HCT116 (cell line): Measurements from ENCODE around the gene PCTP. TPM values are rescaled to one million over a fixed set of nuclear protein-coding genes. Genes with fewer than 3 reads are reported as not detected.

Experiments used
- ATAC-seq: fragments of 200-7000 bp; cut with Tn5 transposase; 2 replicates; pipeline ENCODE4 v1.9.1; 2020; ENCODE audit warnings: mild to moderate bottlenecking, moderate library complexity
- BruUV-seq: library from RNA; stranded (reverse); fragments of 400-500 nt; replicated peaks from 2 replicates; lab custom pipeline; 2021; lab: Mats Ljungman, UMichigan
- CTCF ChIA-PET: fragments of 300-600 bp; sonication (Branson Sonifier 250); formaldehyde crosslinking; loops from one replicate; lab custom pipeline; 2021; ENCODE audit warnings: antibody characterized with exemption; lab: Charles Lee
- POLR2A ChIA-PET: fragments of 300-600, 350-600 bp; sonication (Branson Sonifier 250); formaldehyde crosslinking; loops from one replicate; lab custom pipeline; 2021; ENCODE audit warnings: antibody characterized with exemption; lab: Charles Lee
- RAD21 ChIA-PET, 2 experiments: fragments of 300-600 bp; sonication (Branson Sonifier 250); formaldehyde crosslinking; loops; one replicate each; lab custom pipeline; 2023; ENCODE audit warnings: low total read pairs in 2 of 2; ENCODE audit not compliant: uncharacterized antibody in 2 of 2, unreplicated experiment in 2 of 2, low non-redundant PET in 1 of 2; lab: Charles Lee
- DNase-seq: peaks from one replicate; pipeline ENCODE4 v3.0.0-alpha.2; 2010; ENCODE audit warnings: low read depth, low spot score
- H2AFZ ChIP-seq: fragments of 200-600 bp; shearing (Covaris generic), sonication (generic); 2 replicates; pipeline ENCODE4 v1.6.1; 2017; ENCODE audit warnings: low read depth, mixed run types, mixed read lengths, antibody characterized with exemption, low read length; ENCODE audit not compliant: poor library complexity, severe bottlenecking
- H3K27ac ChIP-seq: 2 replicates; pipeline ENCODE4 v1.5.1; 2012; ENCODE audit warnings: low read depth, low read length
- H3K27me3 ChIP-seq: fragments of 200-600 bp; sonication (generic); 2 replicates; pipeline ENCODE4 v1.6.1; 2016; ENCODE audit warnings: mixed run types, low read length, mixed read lengths; ENCODE audit not compliant: insufficient read depth
- H3K36me3 ChIP-seq, 2 experiments: fragments of 200-500 bp in 1 of 2; fragments of 200-600 bp in 1 of 2; sonication (Bioruptor generic) in 1 of 2; sonication (generic) in 1 of 2; 2 replicates each; pipeline versions ENCODE4 v1.5.1 to v1.6.1; 2014 to 2016; ENCODE audit warnings: low read length in 2 of 2, inconsistent platforms in 1 of 2, mixed read lengths in 1 of 2, mixed run types in 1 of 2; ENCODE audit not compliant: insufficient read depth in 2 of 2, control insufficient read depth in 1 of 2
- H3K4me1 ChIP-seq, 2 experiments: fragments of 200-600 bp in 1 of 2; sonication (generic) in 1 of 2; 2 replicates each; pipeline versions ENCODE4 v1.5.1 to v1.6.1; 2012 to 2017; ENCODE audit warnings: low read length in 2 of 2, inconsistent platforms in 1 of 2, mild to moderate bottlenecking in 1 of 2, mixed read lengths in 1 of 2, mixed run types in 1 of 2, moderate library complexity in 1 of 2; ENCODE audit not compliant: insufficient read depth in 2 of 2, control insufficient read depth in 1 of 2
- H3K4me2 ChIP-seq: fragments of 200-600 bp; sonication (generic); 2 replicates; pipeline ENCODE4 v1.6.1; 2017; ENCODE audit warnings: mixed run types, low read length, mixed read lengths
- H3K4me3 ChIP-seq, 2 experiments: fragments of 200-600 bp in 1 of 2; sonication (generic) in 1 of 2; replicated peaks in 1 of 2; 2 replicates each; pipeline ENCODE4 v1.5.1; 2011 to 2016; ENCODE audit warnings: low read length in 2 of 2, control low read depth in 1 of 2, low read depth in 1 of 2, mild to moderate bottlenecking in 1 of 2, mixed read lengths in 1 of 2, mixed run types in 1 of 2
- H3K79me2 ChIP-seq: fragments of 200-600 bp; sonication (generic); 2 replicates; pipeline ENCODE4 v1.6.1; 2017; ENCODE audit warnings: mild to moderate bottlenecking, mixed run types, low read length, moderate library complexity, mixed read lengths; ENCODE audit not compliant: insufficient read depth
- H3K9ac ChIP-seq: fragments of 200-600 bp; sonication (generic); 2 replicates; pipeline ENCODE4 v1.6.1; 2016; ENCODE audit warnings: low read length, mixed read lengths
- H3K9me2 ChIP-seq: fragments of 200-600 bp; sonication (generic), shearing (Covaris generic); 2 replicates; pipeline ENCODE4 v1.6.1; 2017; ENCODE audit warnings: mixed run types, mild to moderate bottlenecking, moderate library complexity; ENCODE audit not compliant: insufficient read depth
- H3K9me3 ChIP-seq, 2 experiments: fragments of 200-500 bp in 1 of 2; fragments of 200-600 bp in 1 of 2; sonication (Bioruptor generic) in 1 of 2; sonication (generic) in 1 of 2; 2 replicates each; pipeline ENCODE4 v1.6.1; 2014 to 2017; ENCODE audit warnings: low read length in 2 of 2, mixed read lengths in 2 of 2, inconsistent platforms in 1 of 2, low read depth in 1 of 2, mild to moderate bottlenecking in 1 of 2, mixed run types in 1 of 2, moderate library complexity in 1 of 2; ENCODE audit not compliant: control insufficient read depth in 1 of 2, insufficient read depth in 1 of 2
- H4K20me1 ChIP-seq: fragments of 200-600 bp; sonication (generic), shearing (Covaris generic); 2 replicates; pipeline ENCODE4 v1.6.1; 2017; ENCODE audit warnings: mixed run types, mild to moderate bottlenecking, moderate library complexity; ENCODE audit not compliant: insufficient read depth
- CBX3 ChIP-seq: IDR thresholded peaks from 2 replicates; pipeline ENCODE4 v1.6.1; 2012; ENCODE audit warnings: low read depth
- ELF1 ChIP-seq: IDR thresholded peaks from 2 replicates; pipeline ENCODE4 v1.6.1; 2012; ENCODE audit warnings: low read depth, borderline replicate concordance
- FOSL1 ChIP-seq: IDR thresholded peaks from 2 replicates; pipeline ENCODE4 v1.6.1; 2012; ENCODE audit warnings: low read depth
- SIN3A ChIP-seq: IDR thresholded peaks from 2 replicates; pipeline ENCODE4 v1.6.1; 2012; ENCODE audit warnings: low read depth
- SP1 ChIP-seq: IDR thresholded peaks from 2 replicates; pipeline ENCODE4 v1.6.1; 2012; ENCODE audit warnings: low read depth
- SRF ChIP-seq: IDR thresholded peaks from 2 replicates; pipeline ENCODE4 v1.6.1; 2012; ENCODE audit warnings: low read depth
- YY1 ChIP-seq: IDR thresholded peaks from 2 replicates; pipeline ENCODE4 v1.6.1; 2011; ENCODE audit warnings: low read length, low read depth, moderate library complexity, mild to moderate bottlenecking; ENCODE audit not compliant: insufficient replicate concordance; ENCODE audit errors: extremely low read depth
- intact Hi-C: fragments of 100-400 bp; cut with micrococcal nuclease; formaldehyde crosslinking; loops from 2 replicates; pipeline ENCODE4 v1.10.0; 2022
- total RNA-seq: library from RNA; stranded (reverse); gene quantifications from one replicate; pipeline ENCODE4 v1.2.1, GENCODE V29; 2021; ENCODE audit not compliant: unreplicated experiment
- TF ChIP-seq, protein P1 (sequence below), 3 experiments: fragments of 200-600 bp in 1 of 3; sonication (generic) in 1 of 3; IDR thresholded peaks in 2 of 3; conservative IDR thresholded peaks in 1 of 3; 2 replicates each; pipeline ENCODE4 v1.5.1; 2012 to 2017; ENCODE audit warnings: low read depth in 2 of 3, low read length in 2 of 3, antibody characterized with exemption in 1 of 3, borderline replicate concordance in 1 of 3, control low read depth in 1 of 3, mild to moderate bottlenecking in 1 of 3, mixed read lengths in 1 of 3, mixed run types in 1 of 3, moderate library complexity in 1 of 3; ENCODE audit not compliant: insufficient read depth in 1 of 3

The PCTP gene
- total RNA-seq, 1 experiment from 2014 or later: 16.3 TPM

DNA sequence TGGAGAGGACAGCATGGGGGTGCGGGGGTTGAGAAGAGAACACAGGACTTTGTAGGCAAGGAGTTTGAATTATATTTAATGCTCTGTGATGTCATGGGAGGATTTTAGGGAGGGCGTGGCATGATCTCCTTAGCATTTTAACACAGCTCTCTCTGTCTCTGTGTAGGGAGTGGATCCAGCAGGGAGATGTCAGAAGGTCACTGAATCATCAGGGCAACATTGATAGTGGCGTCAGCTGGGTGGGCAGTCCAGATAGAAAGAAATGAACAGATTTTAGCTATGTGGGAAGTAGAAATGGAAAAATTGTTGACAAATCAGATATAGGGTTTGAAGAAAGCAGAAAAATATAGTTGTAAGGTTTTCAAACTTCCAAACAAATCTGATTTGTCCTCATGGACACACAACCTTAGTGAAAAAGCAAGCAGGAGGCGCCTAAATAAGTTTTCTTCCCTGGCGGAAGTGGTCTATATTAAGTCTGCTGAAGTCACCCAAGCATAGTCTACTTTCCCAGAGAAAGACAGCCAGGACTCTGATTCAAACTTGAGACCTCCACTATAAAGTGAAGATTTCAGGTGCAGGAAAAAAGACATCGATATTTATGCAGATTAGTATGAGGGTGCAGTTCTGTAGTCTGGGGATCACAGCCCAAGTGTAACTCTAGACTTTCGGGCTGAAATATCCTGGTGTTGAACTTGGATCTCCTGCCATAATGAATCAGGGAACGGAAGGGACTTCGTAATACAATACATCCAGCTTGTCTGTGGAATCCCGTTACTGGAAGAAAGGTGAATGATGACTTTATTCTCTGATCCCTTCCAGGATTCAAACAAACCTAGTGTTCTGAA, 10.1 kb upstream of the PCTP start:
- CTCF ChIA-PET: interaction anchor here (1.2 to 1.8 kb wide), 2 partner anchors 10 to 22 kb away, joined by 4 to 6 read pairs; partner anchors contain the start of gene PCTP
- ATAC-seq: no peak

More for the DNA sequence above, 10.1 kb upstream of the PCTP start:
- no peaks in the 10 kb centered on the region for H3K9me2 ChIP-seq
- H2AFZ ChIP-seq: no peak overlapping the region
- no peaks in the 10 kb centered on the region for H4K20me1 ChIP-seq
- H3K4me3 ChIP-seq: no peak overlapping the region
- BruUV-seq: no TSS peak
- intact Hi-C loops: no loop called here
- no peak overlapping the region for H3K9ac ChIP-seq
- H3K4me2 ChIP-seq: no peak overlapping the region
- H3K27me3 ChIP-seq: no peaks in the 10 kb centered on the region
- H3K9me3 ChIP-seq: no peaks in the 10 kb centered on the region
- RAD21 ChIA-PET: no interaction called here
- no peaks in the 10 kb centered on the region for H3K36me3 ChIP-seq
- H3K79me2 ChIP-seq: no peaks in the 10 kb centered on the region
- TF ChIP-seq FOSL1 (no peak), ELF1 (no peak), CBX3 (no peak), YY1 (no peak), SP1 (no peak), SRF (no peak), SIN3A (no peak)
- TF ChIP-seq, protein P1, sequence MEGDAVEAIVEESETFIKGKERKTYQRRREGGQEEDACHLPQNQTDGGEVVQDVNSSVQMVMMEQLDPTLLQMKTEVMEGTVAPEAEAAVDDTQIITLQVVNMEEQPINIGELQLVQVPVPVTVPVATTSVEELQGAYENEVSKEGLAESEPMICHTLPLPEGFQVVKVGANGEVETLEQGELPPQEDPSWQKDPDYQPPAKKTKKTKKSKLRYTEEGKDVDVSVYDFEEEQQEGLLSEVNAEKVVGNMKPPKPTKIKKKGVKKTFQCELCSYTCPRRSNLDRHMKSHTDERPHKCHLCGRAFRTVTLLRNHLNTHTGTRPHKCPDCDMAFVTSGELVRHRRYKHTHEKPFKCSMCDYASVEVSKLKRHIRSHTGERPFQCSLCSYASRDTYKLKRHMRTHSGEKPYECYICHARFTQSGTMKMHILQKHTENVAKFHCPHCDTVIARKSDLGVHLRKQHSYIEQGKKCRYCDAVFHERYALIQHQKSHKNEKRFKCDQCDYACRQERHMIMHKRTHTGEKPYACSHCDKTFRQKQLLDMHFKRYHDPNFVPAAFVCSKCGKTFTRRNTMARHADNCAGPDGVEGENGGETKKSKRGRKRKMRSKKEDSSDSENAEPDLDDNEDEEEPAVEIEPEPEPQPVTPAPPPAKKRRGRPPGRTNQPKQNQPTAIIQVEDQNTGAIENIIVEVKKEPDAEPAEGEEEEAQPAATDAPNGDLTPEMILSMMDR (IDR thresholded peaks at IDR 0.05 in 2 of 3, conservative IDR thresholded peaks at IDR 0.05 in 1 of 3; ENCODE audit: borderline replicate concordance in 1 of 3, insufficient read depth in 1 of 3, low read depth in 2 of 3, low read length in 2 of 3): no peak
- TF ChIP-seq, all 23 proteins: peak for 0
- no peak for DNase-seq
- POLR2A ChIA-PET: interaction anchor here (3.2 kb wide), 1 partner anchor 10 kb away, joined by 21 read pairs; the partner anchor contains the start of gene PCTP
- Histone ChIP-seq H3K4me1 (peaks cover 9 to 16% of the 10 kb centered on the region in 2 experiments; a peak in 3 of 4 replicates), H3K27ac (no peak overlapping the region)
